C4-2B (cell line): ENCODE measurements around the gene FBL.
"Not testable (repeated sequence)": the region's sequence is repeated elsewhere in the genome, so short reads cannot be mapped to it uniquely, and the experiment has no call there.

ENCODE experiments used
- CTCF ChIP-seq: fragments of 450-650 bp; conservative IDR thresholded peaks from 2 replicates; pipeline ENCODE4 v1.5.1; 2017; ENCODE audit warnings: mild to moderate bottlenecking
- ZFX ChIP-seq: fragments of 450-650 bp; IDR thresholded peaks from 2 replicates; pipeline ENCODE4 v1.6.1; 2017

- TF ChIP-seq CTCF, ZFX: not testable (repeated sequence)
Observed at GRCh38 chr19:39880241-39880640, 34.1 kb upstream of the FBL start.
